CD1c-positive myeloid dendritic cell (primary cell): ENCODE data around the gene LIX1.

Source experiments
- DNase-seq: peaks from one replicate; pipeline ENCODE4 v3.0.0-alpha.2; 2016; ENCODE audit errors: extremely low spot score

LIX1 gene

DNA sequence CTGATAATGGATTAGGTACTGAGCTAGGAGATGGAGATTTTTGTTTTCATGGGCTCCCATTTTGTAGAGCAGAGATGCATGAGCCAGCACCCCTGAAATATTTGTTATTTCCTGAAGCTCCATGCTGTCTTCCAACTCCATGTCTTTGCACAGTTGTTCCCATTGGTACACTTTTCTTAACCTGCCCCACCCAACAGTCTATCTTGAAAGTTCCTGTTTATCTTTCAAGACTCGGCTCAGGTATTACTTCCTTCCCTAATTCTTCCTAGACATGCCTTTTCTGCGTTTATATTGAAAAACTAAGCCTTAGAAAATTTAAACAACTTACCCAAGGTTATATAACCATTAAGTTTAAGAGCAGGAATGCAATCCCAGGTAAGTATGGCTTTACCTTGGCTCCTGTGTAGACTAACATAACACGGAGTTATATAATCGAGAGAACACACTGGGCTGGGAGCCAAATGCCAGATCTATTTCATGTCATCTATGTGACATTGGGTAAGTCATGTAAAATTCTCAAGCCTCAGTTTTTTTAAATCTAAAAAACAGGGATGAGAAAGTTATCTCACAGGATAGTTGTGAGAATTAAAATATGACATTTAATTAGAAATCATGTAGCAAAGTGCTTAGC lies 67.4 kb downstream of the LIX1 start:
- DNase-seq = no peak

DNA sequence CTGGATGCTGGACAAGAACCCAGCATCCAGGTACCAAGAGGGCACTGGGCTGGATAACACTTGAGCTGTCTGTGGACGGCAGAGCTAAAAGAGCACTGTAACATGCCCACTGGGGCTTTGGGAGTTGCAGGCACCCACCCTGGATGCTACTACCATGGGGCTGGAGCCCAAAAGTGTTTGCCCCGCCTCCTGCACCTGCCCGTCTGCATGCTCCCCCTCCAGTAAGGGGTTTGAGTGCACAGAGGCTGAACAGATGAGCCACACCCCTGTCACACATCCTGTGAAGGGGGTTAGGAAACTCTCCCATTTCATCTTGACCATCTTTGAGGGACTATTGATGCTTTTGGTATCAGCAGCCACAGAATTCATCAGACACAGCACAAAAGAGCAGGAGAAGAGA lies 69.0 kb downstream of the LIX1 start:
- DNase-seq = no peak

DNA sequence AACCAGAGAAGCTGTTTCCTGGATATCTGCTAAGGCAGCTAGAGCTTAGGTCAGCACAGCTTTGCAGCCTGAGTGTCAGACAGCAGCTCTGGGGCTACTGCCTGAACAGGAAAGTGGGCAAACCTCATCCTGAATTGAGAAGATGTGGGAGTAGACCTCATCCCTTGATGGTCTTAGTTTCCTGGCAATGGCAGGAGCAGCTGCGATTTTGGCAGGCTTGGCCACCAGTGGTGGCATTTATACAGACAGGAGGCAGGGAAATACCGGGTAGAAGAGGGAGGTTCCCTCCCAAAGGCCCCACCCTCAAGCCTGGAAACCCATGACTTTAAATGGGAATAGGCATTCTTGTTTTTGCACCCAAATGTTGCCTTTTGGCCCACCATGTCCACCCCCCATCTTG lies 69.7 kb downstream of the LIX1 start:
- no peak for DNase-seq

DNA sequence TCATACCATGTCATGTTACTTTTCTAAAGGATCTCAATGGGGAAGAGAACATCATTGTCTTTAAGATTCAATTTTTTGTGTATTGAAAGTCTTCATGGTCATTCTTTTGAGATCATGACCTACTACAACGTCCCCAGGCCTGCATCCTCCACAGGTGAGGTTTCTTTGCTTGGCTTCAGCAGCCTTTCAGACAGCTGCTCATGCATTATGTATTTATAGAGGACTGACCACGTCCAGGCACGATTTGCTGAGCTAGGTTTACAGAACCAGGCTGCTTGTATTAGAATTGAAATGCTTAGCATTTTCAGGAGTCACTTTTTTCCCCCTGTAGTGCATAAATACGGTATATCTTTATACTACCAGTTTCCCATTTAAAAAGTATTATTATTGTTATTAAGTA lies 70.4 kb downstream of the LIX1 start:
- no peak for DNase-seq

DNA sequence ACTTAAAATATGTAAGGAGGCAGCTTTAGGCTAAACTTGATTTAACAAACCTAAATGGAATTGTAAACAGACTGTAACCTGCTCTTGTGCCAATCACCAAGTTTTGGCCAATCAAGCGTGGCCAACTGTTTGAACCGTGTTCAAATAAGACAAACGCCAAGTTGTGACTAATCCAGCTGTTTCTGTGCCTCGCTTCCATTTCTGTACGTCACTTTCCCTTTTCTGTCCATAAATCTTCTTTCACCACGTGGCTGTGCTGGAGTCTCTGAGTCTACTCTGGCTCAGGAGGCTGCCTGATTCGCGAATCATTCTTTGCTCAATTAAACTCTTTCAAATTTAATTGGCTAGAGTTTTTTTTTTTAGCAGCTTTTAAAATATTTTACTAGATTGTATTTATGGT lies 71.3 kb downstream of the LIX1 start:
- no peak for DNase-seq

DNA sequence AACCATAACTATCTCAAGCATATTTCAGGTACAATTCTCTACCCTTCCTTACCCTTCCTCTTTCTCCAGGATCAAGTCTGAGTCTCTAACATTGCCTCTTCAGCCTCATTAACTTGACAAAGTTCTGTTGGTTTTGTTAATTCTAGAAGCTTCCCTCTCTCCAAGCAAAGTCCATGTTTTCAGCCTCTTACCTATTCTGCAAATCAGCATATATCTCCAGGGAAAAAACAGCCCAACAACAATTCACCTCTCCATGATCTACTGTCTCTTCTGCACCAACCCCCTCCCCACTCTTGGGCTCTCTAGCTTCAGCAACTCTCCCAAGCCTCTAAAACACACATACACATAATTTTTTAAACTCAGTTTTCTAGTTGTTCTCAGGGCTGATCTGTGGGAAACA lies 72.2 kb downstream of the LIX1 start:
- DNase-seq = no peak

DNA sequence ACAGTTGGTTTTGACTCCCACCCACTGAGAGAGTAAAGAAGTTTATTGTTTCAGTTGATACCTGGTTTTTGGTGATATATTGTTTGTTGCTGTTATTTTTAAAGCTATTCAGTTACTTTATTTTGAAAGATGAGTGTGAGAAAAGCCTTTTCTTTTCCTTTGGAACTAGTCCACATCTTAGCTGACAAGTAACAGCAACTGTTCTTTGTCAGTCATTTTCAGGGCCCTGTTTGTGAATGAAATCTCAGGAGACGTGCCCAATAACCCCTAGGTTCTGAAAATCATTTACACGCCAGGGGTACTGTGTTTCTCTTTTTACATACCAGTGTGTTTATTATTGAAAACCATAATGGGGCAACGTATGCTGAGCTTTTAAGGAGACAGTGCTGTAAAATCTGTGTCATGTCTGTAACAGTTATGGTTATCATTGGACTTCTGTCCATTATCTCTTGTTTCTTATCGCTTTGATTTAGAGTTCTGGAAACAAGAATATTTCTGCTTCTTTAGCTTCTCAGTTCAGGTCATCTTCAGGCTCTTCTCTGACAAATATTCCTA lies 75.0 kb downstream of the LIX1 start:
- DNase-seq = no peak

DNA sequence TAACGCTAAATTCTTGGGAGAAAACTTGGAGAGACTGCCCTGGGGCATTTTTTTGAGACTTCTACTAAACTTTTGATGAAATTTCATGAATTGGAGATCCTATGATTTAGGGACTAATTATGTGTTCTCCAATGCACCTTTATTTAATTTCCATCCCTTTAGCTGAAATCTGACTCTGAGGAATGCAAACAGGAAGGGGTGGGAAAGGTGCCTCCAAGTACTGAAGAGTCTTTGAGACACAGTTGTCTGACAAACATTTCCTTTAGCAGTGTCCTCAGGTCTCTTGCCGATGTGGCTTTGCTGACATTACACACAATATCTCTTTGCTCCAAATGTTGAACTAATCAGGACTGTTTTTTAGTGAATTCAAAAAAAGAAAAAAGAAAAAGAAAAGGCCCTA lies 76.9 kb downstream of the LIX1 start:
- DNase-seq = no peak

DNA sequence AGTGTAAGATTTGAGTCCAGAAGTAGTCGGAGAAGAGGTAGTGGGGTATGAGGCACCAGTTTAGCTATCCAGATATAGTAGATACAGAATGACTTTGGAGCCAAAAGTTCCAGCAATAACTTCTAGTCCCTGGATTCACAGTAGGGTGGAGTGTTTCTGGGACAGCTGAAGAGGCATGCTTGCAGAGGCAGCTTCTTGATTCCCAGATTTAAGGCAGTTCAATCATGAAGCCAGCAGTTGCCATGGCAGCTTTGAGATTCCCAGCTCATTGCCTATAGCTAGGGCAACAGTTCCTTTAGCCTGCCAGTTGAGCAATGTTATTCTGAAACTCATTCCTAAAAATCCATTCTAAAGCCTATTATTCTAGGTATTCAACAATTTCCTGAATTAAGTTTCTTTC lies 79.2 kb downstream of the LIX1 start:
- DNase-seq = no peak

DNA sequence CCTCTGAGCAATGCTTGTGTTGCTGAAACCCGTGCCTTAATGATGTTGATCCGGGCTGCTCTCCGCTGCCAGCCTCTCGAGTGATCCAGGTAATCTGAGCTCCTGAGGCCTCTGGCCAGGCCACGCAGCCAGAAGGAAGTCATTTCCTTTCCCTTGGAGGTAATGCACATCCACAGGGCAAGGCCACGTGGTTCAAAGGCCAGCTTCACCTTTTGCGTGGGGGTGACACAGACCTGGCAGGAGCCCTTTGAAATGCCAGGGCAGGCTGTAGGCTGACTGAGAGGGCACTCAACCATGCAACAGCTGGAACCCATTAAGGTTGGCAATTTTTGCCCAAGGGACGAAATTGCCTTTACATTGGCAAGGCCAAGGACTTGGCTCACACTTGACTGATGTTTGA lies 80.4 kb downstream of the LIX1 start:
- no peak for DNase-seq

DNA sequence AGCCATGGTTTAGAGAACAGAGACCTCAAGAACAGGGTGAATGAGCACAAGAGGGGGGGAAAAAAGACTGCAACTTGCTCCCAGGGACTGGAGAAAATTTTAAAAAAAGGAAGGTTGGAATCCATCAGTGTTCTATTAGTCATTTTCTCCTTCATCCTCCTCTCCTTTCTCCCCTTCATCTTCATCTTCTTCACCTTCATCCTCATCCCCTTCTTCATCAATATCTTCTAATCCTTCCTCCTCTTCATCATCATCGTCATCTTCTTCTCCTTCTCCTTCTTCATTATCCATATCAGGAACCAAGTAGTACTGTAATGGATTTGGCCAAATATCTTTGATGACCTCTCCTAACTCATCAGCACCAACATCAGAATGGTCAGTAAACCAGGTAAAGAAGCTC lies 86.1 kb downstream of the LIX1 start:
- DNase-seq = no peak

DNA sequence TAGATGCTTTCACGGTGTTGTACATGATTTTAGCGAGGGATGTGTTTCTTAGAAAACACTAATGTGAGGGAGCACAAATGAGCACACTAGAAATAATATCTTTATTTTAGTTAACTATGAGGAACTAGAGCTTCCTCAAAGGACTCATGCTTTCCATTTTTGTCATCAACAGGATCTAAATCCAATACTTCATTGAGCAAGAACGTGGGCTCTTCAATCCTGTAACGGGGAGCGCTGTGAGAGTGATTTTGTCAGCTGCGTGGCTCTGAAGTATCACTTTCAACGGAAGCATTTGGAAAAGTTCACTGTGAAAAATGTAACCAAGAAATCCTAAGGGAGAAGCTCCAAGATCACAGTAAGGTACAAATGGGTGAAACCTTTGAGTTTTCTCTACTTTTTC lies 93.2 kb downstream of the LIX1 start:
- peak; percentile 82 for DNase-seq

DNA sequence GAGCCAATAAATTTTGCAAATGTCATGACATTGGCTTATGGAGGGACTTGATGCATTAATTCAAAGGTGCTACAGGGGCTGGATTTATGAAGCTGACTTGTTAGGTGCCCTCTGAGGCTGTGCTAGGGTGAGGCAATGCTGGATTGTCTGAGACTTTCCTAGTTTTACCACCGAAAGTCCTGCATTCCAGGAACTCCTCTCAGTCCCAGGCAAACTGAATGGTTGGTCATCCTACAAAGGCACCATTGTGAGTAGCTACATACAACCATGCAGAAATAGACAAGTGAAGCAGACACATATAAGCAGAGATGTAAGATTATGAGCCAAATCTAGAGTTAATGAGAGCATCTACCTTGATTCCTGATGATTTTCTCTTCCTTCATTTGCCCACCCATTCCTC lies 95.3 kb downstream of the LIX1 start:
- no peak for DNase-seq

DNA sequence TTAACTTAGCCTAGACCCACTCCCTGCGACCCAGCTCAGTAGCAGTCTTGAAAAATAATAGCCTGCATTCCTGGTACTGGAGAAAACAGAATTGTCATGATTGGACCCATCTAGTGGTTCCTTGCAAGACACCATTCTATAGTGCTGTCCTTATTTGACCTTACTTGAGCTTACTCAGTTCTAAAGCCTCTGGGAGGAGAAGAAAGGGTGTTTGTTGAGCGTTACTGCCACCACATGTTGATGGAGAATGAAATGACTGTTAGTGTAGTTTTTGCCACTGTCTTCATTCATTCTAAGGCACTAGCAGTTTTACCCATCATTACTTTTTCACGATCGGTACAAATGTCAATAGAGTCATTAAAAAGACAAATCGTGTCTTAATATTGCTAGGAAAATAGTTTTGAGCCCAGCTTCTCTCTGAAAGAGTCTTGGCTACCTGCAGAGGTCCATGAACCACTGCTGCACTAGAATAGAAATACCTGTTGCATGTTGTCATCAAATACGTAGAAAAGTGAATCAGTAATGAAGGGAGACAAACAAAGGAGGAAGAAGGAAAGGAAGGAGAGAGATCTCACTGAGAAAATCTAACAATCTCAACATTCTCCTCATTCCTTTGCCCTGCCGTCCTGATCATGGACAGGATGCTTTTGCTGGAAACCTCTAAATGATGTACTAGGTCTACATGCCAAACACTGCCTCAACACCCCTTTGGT lies 96.0 kb downstream of the LIX1 start:
- DNase-seq = no peak

DNA sequence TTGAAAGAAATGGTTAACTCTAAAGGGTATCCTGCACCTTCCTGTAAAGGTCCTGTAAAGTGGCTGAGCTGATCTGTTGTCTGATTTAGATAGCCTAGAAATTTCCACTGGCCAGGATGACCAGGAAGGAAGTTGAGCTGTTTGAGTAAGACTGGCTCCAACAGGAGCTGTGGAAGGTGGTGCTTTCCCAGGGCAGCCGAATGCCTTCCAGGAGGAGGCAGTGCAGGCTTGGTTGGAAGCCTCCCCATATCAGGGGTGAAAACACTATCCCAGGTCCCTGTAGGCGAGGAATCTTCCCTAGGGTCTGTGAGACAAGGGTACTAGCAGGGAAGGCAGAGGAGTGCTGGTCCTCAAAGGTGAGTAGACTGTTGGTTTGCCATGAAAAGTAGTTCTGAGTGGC lies 98.4 kb downstream of the LIX1 start:
- no peak for DNase-seq

DNA sequence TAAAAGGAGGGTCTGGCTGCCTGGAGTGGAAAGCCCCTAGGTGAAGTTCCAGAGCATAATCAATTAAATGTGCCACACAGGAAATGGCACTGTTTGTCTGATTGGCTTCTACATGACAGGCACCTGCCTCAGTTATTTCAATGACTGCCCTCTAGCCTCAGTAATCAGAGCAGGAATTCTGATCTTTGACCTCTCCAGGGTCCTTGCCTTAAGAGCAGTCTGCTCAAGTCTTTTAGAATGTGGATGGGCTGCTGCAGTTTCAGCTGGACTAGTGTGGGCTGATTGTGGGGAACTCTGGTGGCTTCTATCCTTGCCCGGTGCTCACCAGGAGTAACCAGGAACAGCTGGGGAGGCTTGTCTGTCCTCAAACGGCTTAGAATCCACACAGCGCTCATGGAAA lies 98.9 kb downstream of the LIX1 start:
- no peak for DNase-seq

DNA sequence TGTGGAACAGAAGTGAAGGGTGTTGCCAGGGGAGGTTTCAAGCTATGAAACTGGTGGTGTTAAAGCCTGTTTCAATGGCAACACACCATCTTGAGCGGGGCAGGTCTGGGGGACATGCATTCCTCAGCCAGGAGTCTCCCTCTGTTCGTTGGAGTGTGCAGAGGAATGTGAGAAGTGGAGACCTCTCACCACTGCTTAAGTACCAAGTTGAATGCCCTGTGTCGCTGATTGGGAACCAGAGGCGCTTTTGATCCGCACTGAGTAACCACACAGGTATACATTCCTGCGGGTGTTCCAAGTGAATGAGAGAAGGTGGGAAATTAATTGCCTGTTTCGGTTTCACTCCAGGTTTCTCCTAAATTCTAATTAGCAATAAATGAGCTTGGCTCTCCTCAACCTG lies 99.4 kb downstream of the LIX1 start:
- DNase-seq = no peak
